GM12892 (cell line): ENCODE results near the gene MYO19.
"Not testable (repeated sequence)": the region's sequence is repeated elsewhere in the genome, so short reads cannot be mapped to it uniquely, and the experiment has no call there.

Source experiments
- DNase-seq: peaks from one replicate; pipeline ENCODE4 v3.0.0; 2011; ENCODE audit not compliant: insufficient read length
- FAIRE-seq: peaks from 2 replicates; lab custom pipeline; 2011; peaks lifted over from hg19 to GRCh38; lab: Jason Lieb, UNC
- POLR2A ChIP-seq: IDR thresholded peaks from 2 replicates; pipeline ENCODE4 v1.6.1; 2011; ENCODE audit warnings: low read depth, low read length, control low read depth
- POLR2AphosphoS5 ChIP-seq: IDR thresholded peaks from 2 replicates; pipeline ENCODE4 v1.6.1; 2011; ENCODE audit warnings: low read depth, low read length, control low read depth
- TAF1 ChIP-seq: IDR thresholded peaks from 2 replicates; pipeline ENCODE4 v1.6.1; 2011; ENCODE audit warnings: low read depth, mild to moderate bottlenecking, control low read depth, low read length, borderline replicate concordance

The MYO19 gene

GRCh38 chr17:36469733-36470132, 64.9 kb downstream of the MYO19 start:
- no peak for DNase-seq
- TF ChIP-seq TAF1 (no peak), POLR2A (no peak), POLR2AphosphoS5 (no peak)
- no peak for FAIRE-seq

- FAIRE-seq (no peak), DNase-seq (no peak)
Measured at GRCh38 chr17:36468903-36469635, 65.6 kb downstream of the MYO19 start.

GRCh38 chr17:36464765-36465088, 69.9 kb downstream of the MYO19 start:
- DNase-seq: no peak
- no peak for TF ChIP-seq POLR2AphosphoS5
- TF ChIP-seq TAF1: no peak
- no peak for TF ChIP-seq POLR2A
- no peak for FAIRE-seq

More at GRCh38 chr17:36468903-36469635, 65.6 kb downstream of the MYO19 start:
- TF ChIP-seq POLR2A (no peak), POLR2AphosphoS5 (no peak), TAF1 (no peak)

- no peak for TF ChIP-seq POLR2AphosphoS5
- no peak for TF ChIP-seq TAF1
- no peak for TF ChIP-seq POLR2A
- DNase-seq (peak; percentile 65), FAIRE-seq (no peak)
Measured at GRCh38 chr17:36463916-36464764, 70.5 kb downstream of the MYO19 start.

- DNase-seq (no peak), FAIRE-seq (no peak)
- TF ChIP-seq POLR2AphosphoS5 (no peak), POLR2A (no peak), TAF1 (no peak)
Measured at GRCh38 chr17:36461330-36462110, 73.1 kb downstream of the MYO19 start.

- no peak for DNase-seq
- no peak for TF ChIP-seq POLR2AphosphoS5
- FAIRE-seq: no peak
Measured at GRCh38 chr17:36460265-36460937, 74.3 kb downstream of the MYO19 start.

- DNase-seq: no peak
- FAIRE-seq: no peak
- no peak for TF ChIP-seq POLR2AphosphoS5
- no peak for TF ChIP-seq TAF1
- TF ChIP-seq POLR2A: no peak
Measured at GRCh38 chr17:36459601-36460000, 75.1 kb downstream of the MYO19 start.

GRCh38 chr17:36459045-36459444, 75.6 kb downstream of the MYO19 start:
- no peak for DNase-seq
- TF ChIP-seq POLR2AphosphoS5 (no peak), POLR2A (no peak), TAF1 (no peak)
- FAIRE-seq: no peak

- FAIRE-seq, DNase-seq: not testable (repeated sequence)
Measured at GRCh38 chr17:36457701-36458100, 77.0 kb downstream of the MYO19 start.

- not testable (repeated sequence) for DNase-seq, FAIRE-seq
Measured at GRCh38 chr17:36452888-36453287, 81.8 kb downstream of the MYO19 start.

- DNase-seq, FAIRE-seq: not testable (repeated sequence)
Measured at GRCh38 chr17:36449997-36450396, 84.7 kb downstream of the MYO19 start.
